HG02970 (cell line): ENCODE data around the gene MGAT4A.

Experiments used
- ATAC-seq: cut with Tn5 transposase; IDR thresholded peaks from one replicate; pipeline ENCODE4 v1.9.1; 2021; ENCODE audit warnings: mild to moderate bottlenecking, moderate library complexity, moderate number of reproducible peaks; ENCODE audit not compliant: unreplicated experiment, low FRiP score

Gene MGAT4A

GRCh38 chr2:98731041-98731893 is at the start of gene MGAT4A:
TSS of gene MGAT4A (minus strand) at chr2:98731132. CDS start at chr2:98726332, 4,800 bp downstream.
- ATAC-seq = peak; percentile 67

- no peak for ATAC-seq
Observed at GRCh38 chr2:98778741-98779483, 48.0 kb upstream of the MGAT4A start.

- ATAC-seq = no peak
Observed at GRCh38 chr2:98778151-98778550, 47.2 kb upstream of the MGAT4A start.

- ATAC-seq = no peak
Observed at GRCh38 chr2:98777710-98778109, 46.8 kb upstream of the MGAT4A start.

GRCh38 chr2:98777076-98777475 is 46.1 kb upstream of the MGAT4A start:
- no peak for ATAC-seq

- no peak for ATAC-seq
Observed at GRCh38 chr2:98776136-98776535, 45.2 kb upstream of the MGAT4A start.

- no peak for ATAC-seq
Observed at GRCh38 chr2:98775146-98775986, 44.4 kb upstream of the MGAT4A start.

- ATAC-seq = no peak
Observed at GRCh38 chr2:98773907-98774306, 43.0 kb upstream of the MGAT4A start.

GRCh38 chr2:98773169-98773568 is 42.2 kb upstream of the MGAT4A start:
- ATAC-seq = no peak

GRCh38 chr2:98772536-98772935 is 41.6 kb upstream of the MGAT4A start:
- no peak for ATAC-seq

GRCh38 chr2:98771721-98772524 is 41.0 kb upstream of the MGAT4A start:
- ATAC-seq = no peak

- no peak for ATAC-seq
Observed at GRCh38 chr2:98771264-98771663, 40.3 kb upstream of the MGAT4A start.

GRCh38 chr2:98769784-98770183 is 38.9 kb upstream of the MGAT4A start:
- no peak for ATAC-seq

- no peak for ATAC-seq
Observed at GRCh38 chr2:98769114-98769476, 38.2 kb upstream of the MGAT4A start.

- no peak for ATAC-seq
Observed at GRCh38 chr2:98768384-98769113, 37.6 kb upstream of the MGAT4A start.

- ATAC-seq = no peak
Observed at GRCh38 chr2:98764499-98764898, 33.6 kb upstream of the MGAT4A start.

- ATAC-seq = no peak
Observed at GRCh38 chr2:98763209-98763951, 32.4 kb upstream of the MGAT4A start.

GRCh38 chr2:98761909-98762308 is 31.0 kb upstream of the MGAT4A start:
- no peak for ATAC-seq
